ENCODE data around the gene DOK3.

Gene DOK3

GRCh38 chr5:177511796-177512675, 2.4 kb upstream of the DOK3 start:
- DNase-seq (ENCODE audit: low read depth): no peak

DNA sequence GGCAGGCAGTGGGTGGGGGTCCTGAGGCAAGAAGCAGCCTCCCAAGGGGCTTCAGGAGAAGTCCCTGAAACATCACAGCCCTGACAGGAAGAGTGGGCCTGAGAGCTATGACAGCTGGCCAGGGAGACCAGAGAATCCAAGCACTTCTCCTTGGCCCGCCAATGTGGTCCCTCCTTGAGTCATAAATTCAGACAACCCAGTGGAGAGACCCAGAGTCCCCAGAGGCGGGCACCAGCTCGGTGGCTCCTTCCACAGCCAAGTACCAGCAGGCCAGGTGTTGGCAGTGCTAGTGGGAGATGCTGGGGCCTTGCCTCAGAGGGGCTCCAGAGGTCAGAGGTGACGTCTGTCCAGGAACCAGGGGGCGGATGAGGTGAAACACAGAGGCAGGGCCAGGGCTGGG, 1.6 kb upstream of the DOK3 start:
- no peak for DNase-seq (ENCODE audit: low read depth)

DNA sequence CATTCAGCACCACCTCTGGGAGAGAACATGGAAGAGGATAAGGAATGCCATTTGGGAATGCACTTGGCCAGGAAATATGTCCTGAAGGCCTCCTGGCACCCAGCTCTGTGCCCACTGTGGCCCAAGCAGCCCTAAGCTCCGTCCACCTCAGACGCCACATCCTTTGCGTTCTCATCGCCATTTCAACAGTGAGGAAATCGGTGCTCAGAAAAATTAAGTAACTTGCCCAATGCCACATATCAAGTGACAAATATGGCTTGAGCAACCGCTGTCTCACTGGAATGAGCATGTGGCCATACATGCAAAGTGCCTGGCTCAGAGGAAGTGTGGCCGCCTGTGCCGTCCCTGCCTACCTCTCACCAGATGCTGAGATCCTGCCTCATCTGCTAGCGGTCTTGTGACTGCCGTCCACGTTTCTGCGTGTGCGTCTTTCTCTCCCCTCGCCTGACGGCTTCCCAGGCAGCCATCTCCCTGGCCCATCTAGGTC, 984 bp upstream of the DOK3 start:
- DNase-seq (ENCODE audit: low read depth): no peak

DNA sequence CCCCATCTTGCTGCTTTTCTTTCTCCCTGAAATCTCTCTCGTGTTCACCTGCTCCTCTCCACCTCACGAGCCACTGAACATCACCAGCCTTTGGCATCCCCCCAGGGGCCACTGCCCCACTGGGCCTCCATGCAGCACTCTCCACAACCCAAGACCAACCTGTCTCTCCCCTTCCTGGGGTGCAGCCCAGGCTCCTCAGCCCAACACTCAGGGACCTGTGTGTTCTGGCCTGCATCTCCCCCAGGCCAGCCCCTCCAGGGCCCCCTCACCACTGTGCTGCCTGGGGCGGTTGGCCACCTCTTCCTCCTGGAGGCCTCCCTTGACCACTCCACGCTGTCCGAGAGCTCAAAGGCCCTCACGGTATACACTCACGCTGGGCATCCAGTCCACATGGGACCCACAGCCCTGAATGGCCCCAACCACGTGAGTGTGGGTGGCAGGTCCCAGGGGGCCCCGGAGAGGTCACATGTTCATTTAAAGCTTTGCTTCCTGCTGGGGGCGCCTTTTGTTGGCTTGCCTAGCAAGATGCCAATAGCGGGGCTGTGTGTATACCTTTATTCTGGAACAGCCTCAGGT, 453 bp upstream of the DOK3 start:
- DNase-seq (ENCODE audit: low read depth): no peak

GRCh38 chr5:177508837-177509236, 789 bp downstream of the DOK3 start:
- DNase-seq (ENCODE audit: low read depth): no peak

- no peak for DNase-seq (ENCODE audit: low read depth)
Observed at GRCh38 chr5:177508221-177508611, 1.4 kb downstream of the DOK3 start.

DNA sequence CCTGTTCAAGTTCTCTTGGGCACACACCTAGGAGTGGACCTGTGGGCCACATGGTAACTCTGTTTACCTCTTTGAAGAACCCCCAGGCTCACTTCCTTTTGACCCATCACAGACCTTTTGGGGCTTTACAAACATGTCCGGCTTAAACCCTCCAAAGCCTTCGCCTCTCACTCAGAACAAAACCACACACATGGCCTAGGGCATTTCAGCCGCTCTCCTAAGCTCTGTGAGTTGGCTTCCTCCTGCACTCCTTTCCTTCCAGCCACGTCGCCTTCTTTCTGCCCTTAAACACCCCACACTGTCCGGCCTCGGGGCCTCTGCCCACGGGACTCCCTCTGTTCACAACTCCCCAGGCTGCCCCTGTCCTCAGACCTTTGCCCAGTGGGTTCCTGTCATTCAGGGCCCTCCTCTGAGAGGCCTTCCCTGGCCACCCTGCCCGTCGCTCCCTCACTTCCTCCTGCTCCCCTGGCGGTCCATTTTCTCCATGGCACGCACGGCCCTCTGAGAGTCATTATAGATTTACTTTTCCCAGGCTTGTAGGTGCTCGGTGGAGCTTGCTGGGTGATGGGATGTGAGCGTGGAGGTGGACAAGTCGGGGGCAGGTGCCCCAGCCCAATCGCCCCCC, 1.9 kb downstream of the DOK3 start:
- DNase-seq (ENCODE audit: low read depth): no peak

- DNase-seq (ENCODE audit: low read depth): no peak
Observed at GRCh38 chr5:177507165-177507564, 2.5 kb downstream of the DOK3 start.

GRCh38 chr5:177505075-177505474, 4.6 kb downstream of the DOK3 start:
- no peak for DNase-seq (ENCODE audit: low read depth)

DNA sequence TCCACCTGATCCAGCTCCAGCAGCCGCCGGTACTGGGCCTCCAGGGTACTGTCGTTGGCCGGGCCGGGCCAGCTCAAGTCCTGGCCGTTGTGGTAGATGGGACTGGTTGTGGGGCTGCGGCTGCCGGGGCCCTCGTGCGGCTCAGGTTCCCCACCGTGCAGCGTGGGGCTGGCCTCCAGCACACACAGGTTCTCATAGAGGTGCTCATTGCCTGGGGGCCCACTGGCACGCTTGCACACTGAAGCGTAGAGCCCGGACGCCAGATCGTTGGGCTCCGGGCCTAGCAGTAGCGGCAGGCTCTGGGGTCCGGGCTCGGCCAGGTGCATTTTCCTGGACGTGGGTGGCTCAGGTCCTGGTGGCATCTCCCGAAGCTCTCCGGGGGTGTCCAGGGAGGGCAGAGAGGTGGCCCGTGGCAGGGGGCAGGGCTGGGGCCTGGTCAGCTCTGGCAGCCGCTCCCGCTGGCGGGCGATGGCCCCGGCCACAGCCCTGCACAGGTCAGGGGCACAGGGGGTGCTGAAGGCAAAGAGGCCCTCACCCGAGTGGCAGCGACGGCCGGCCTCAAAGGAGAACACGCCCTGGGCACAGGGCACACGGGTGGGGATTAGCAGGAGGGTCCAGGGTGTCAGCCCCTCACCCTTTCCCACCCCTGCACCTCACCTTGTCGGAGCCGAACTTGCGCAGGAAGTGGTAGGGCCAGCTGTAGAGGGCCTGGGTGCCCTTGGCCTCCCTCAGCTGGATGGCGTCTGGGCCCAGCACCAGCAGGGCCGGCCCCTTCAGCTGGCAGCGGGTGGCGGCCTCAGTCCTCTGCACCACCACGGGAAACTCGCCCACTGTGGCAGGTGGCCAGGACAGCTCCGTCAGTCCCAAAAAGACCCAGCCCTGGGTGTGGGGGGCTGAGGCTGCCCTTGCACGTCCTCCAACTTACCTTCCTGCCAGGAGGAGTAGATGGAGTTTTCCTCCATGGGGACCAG, 5.3 kb downstream of the DOK3 start:
- DNase-seq (ENCODE audit: low read depth): no peak

DNA sequence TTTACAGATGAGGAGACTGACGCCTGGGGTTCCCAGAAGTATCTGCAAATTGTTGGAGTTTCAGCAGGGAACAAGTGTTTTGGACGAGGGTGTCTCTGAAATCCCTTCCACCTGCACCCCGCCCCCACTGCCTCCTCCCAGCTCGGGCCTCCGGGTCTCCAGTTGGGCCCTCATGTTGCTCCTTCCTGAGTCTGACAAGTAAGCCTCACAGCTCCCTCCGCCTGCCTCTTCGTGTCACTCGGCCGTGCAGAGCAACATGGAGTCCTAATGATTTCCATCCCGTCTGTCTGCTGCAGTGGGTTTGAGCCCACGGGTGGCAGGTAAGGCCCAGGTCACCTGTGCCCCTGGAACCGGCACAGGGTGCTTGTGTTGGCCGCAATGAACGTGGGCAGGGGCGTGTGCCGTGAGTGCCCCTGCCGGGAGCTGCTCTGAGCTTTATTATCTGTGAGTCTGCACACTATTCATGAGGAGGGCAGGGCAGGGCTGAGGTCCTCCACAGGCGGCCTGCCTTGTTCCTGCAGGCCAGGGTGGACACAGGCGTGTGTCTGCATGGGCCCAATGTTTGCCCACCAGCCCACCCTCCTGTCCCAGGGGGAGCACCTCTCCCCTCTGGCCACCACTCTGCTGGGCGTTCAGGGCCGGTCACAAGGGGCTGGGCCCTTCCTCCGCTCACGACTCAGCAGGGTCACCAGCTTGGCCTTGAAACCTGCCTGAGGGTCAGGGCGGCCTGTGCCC, 6.1 kb downstream of the DOK3 start:
- DNase-seq (ENCODE audit: low read depth): no peak

DNA sequence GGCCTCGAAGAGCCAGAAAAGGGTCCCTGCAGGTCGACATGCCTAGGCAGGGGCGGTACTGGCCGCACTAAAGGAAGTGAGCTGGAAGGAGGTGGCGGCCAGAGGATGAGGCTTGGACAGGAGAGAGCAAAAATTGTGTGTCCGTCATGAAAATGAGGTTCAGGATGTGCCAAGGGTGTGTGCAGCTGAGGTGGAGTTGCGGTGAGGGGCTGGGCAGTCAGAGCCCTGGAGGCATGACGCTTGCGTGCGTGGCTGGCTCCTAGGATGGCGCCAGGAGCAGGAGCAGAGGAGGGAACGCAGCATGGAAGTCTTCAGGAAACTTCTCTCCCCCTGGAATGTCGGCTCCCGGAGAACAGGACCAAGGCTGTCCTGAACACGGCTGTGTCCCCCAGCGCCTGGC, 6.7 kb downstream of the DOK3 start:
- no peak for DNase-seq (ENCODE audit: low read depth)

DNA sequence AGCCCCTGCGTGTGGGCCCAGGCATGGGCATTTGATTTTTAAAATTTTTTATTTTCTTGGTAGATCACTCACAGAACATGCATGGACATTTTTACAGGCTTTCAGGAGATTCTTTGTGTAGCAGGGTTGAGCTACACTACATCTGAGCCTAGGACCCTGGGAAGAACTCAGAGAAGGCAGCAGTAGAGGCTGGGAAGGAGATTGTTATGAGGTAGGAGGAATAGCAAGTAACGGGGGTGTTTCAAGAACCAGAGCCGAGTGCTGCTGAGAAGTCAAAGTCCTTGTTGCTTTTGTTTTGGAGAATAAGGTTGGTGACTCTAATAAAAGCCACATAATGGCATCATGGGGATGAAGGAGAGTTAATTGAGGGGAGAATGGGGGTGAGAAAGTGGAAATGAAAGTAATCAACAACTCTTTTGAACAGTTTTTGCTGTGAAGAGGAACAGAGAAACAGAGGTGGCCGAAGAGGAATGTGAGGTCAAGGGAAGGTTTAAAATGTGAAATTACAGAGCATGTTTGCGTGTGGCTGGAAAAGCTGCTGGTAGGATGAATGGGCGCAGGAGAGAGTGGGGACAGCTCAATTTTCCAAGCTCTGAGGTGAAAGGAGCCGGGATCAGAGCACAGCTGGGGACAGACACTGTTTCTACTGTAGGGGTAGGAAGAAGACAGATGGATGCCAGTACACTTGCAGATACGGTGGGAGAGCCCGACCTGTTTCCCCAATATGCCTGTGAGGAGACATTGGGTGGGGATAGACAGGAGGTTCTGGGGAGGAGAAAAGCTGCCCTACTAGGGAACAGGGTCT, 7.5 kb downstream of the DOK3 start:
- no peak for DNase-seq (ENCODE audit: low read depth)

DNA sequence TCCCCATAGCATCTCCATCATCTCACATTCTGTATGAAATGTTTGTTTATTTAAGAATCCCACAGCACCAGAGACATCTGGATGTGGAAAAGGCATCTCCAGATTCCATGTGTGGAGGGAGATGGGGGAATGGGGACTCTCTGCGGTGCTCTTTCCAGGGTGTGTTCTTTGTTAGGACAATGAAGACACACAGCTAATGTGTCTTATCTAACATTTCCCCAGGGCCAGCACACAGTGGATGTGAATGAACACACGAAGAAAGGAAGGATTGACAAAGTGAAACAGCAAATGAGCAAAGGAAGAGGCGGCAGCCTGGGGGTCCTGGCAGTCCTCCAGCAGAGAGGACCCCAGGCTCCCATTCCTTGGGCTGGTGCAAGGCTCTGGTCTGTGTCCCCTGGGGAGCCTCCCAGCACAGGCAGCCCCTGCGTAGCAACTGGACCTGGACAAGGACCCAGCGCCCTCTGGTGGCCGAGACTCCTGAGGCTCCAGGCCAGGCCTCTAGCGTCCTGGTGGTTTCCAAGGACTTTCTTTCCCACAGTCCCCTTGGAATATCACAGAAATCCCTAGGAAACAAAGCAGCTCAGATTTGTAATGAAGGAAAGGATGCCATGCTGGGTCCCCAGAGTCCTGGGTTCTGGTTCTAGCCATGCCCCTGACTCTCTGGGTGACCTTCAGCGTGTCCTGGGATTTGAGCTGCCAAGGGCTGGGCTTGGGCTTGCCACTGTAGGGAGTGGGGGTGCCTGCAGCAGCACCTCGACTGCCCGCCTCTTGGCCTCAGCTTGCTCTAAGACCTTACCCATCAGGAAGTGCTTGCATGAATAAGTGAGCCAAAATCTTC, 8.7 kb downstream of the DOK3 start:
- DNase-seq (ENCODE audit: low read depth): peak; percentile 83

- DNase-seq (ENCODE audit: low read depth): no peak
Observed at GRCh38 chr5:177499842-177500241, 9.8 kb downstream of the DOK3 start.

GRCh38 chr5:177498013-177498787, 11.4 kb downstream of the DOK3 start:
- DNase-seq (ENCODE audit: low read depth): no peak

GRCh38 chr5:177497292-177498012, 12.2 kb downstream of the DOK3 start, which contains the start of gene PDLIM7:
TSS of gene PDLIM7 (minus strand) at chr5:177497604. CDS start at chr5:177496512, 1,092 bp downstream.
- DNase-seq (ENCODE audit: low read depth): peak; percentile 95
